ENCODE data around the gene CFH.
"Not testable (repeated sequence)": the region's sequence is repeated elsewhere in the genome, so short reads cannot be mapped to it uniquely, and the experiment has no call there.

The CFH gene

GRCh38 chr1:196769823-196770222 is 118.0 kb downstream of the CFH start:
- DNase-seq (ENCODE audit: low spot score): not testable (repeated sequence)

- no peak for DNase-seq (ENCODE audit: low spot score)
Observed at GRCh38 chr1:196773713-196774112, 121.9 kb downstream of the CFH start.

GRCh38 chr1:196774175-196774574 is 122.3 kb downstream of the CFH start:
- no peak for DNase-seq (ENCODE audit: low spot score)

- DNase-seq (ENCODE audit: low spot score): no peak
Observed at GRCh38 chr1:196774603-196775002, 122.8 kb downstream of the CFH start, which contains the start of gene CFHR3. Gene CFHR3, plus strand, starts transcription at chr1:196774840. Its CDS starts 47 bp downstream, at chr1:196774887.

- no peak for DNase-seq (ENCODE audit: low spot score)
Observed at GRCh38 chr1:196777603-196778002, 125.8 kb downstream of the CFH start.

GRCh38 chr1:196779093-196779492 is 127.2 kb downstream of the CFH start:
- no peak for DNase-seq (ENCODE audit: low spot score)

- DNase-seq (ENCODE audit: low spot score): not testable (repeated sequence)
Observed at GRCh38 chr1:196791252-196791651, 139.4 kb downstream of the CFH start.

- not testable (repeated sequence) for DNase-seq (ENCODE audit: low spot score)
Observed at GRCh38 chr1:196794103-196794502, 142.3 kb downstream of the CFH start.

Data from cerebellar cortex (tissue), 1 donor.